Uterus (tissue), 4 donors: ENCODE measurements around the gene SFMBT2. TPM values are rescaled to one million over a fixed set of nuclear protein-coding genes. Genes with fewer than 3 reads are reported as not detected.

Source experiments
- DNase-seq, 2 donors: peaks; one replicate each; pipeline ENCODE4 v3.0.0-alpha.2; 2019 to 2020
- H3K27ac ChIP-seq, 2 donors: fragments of 200-600 bp; sonication (generic); 1 replicate in 1 of 2; 2 replicates in 1 of 2; pipeline ENCODE4 v1.5.1; 2016 to 2018
- H3K27me3 ChIP-seq, 2 donors: fragments of 200-600 bp; sonication (generic); one replicate each; pipeline ENCODE4 v1.5.1; 2018 to 2019; ENCODE audit warnings: control low read depth in 1 of 2
- H3K36me3 ChIP-seq, 2 donors: fragments of 200-600 bp; sonication (generic); one replicate each; pipeline ENCODE4 v1.5.1; 2019; ENCODE audit warnings: control low read depth in 1 of 2
- H3K4me1 ChIP-seq, 2 donors: fragments of 200-600 bp; sonication (generic); one replicate each; pipeline ENCODE4 v1.5.1; 2018 to 2019; ENCODE audit warnings: control low read depth in 1 of 2
- H3K4me3 ChIP-seq, 2 donors: fragments of 200-600 bp; sonication (generic); 1 replicate in 1 of 2; 2 replicates in 1 of 2; pipeline ENCODE4 v1.5.1; 2018 to 2019; ENCODE audit warnings: mild to moderate bottlenecking in 1 of 2
- H3K9me3 ChIP-seq, 2 donors: fragments of 200-600 bp; sonication (generic); one replicate each; pipeline ENCODE4 v1.5.1; 2019; ENCODE audit warnings: control low read depth in 1 of 2
- CTCF ChIP-seq, 4 experiments: fragments of 200-600 bp in 2 of 4; fragments of 450-650 bp in 2 of 4; sonication (generic) in 2 of 4; IDR thresholded peaks; one replicate each; pipeline ENCODE4 v1.5.1; 2016 to 2019; ENCODE audit warnings: antibody characterized with exemption in 4 of 4, mild to moderate bottlenecking in 2 of 4, moderate library complexity in 1 of 4
- POLR2A ChIP-seq, 2 donors: fragments of 450-650 bp; IDR thresholded peaks; one replicate each; pipeline ENCODE4 v1.6.1; 2016; ENCODE audit warnings: antibody characterized with exemption in 2 of 2, mild to moderate bottlenecking in 1 of 2, moderate library complexity in 1 of 2
- intact Hi-C: fragments of 100-400 bp; cut with DNase I; formaldehyde crosslinking; loops from one replicate; pipeline ENCODE4 v1.15.1; 2023; ENCODE audit warnings: low total_unique reads
- total RNA-seq, 4 donors: library from RNA; depleted of rRNA in 3 of 4; stranded (reverse); fragments of >200 nt in 3 of 4; gene quantifications; one replicate each; pipeline versions ENCODE4 v1.1.0 to v1.2.4, GENCODE V29; 2014 to 2023
- donor health status: DM: yes; HTN: yes; CAD: no.

SFMBT2 gene
- total RNA-seq, 4 donors from 2014 or later = 7.7 to 23.4 (median 14.7) TPM

- no peak for DNase-seq
- Histone ChIP-seq H3K9me3 (no peaks in the 10 kb centered on the region), H3K27ac (no peak overlapping the region), H3K36me3 (no peaks in the 10 kb centered on the region), H3K4me3 (no peak overlapping the region), H3K27me3 (no peaks in the 10 kb centered on the region), H3K4me1 (peaks cover 0 to 4% of the 10 kb centered on the region in 2 donors)
- TF ChIP-seq CTCF (IDR thresholded peaks at IDR 0.05) = no peak
- TF ChIP-seq POLR2A (IDR thresholded peaks at IDR 0.05) = no peak
- intact Hi-C loops = no loop called here
Measured at GRCh38 chr10:7233259-7233991, 177.4 kb downstream of the SFMBT2 start.

GRCh38 chr10:7231509-7232414 lies 179.1 kb downstream of the SFMBT2 start:
- Histone ChIP-seq H3K27me3 (no peaks in the 10 kb centered on the region), H3K36me3 (no peaks in the 10 kb centered on the region), H3K27ac (peak overlapping the region; percentile 8 to 25), H3K4me3 (no peak overlapping the region), H3K4me1 (peaks cover 0 to 4% of the 10 kb centered on the region in 2 donors), H3K9me3 (no peaks in the 10 kb centered on the region)
- intact Hi-C loops = no loop called here
- TF ChIP-seq CTCF (IDR thresholded peaks at IDR 0.05) (no peak), POLR2A (IDR thresholded peaks at IDR 0.05) (no peak)
- no peak for DNase-seq

GRCh38 chr10:7230951-7231350 lies 179.9 kb downstream of the SFMBT2 start:
- H3K4me1 ChIP-seq = peaks cover 0 to 4% of the 10 kb centered on the region in 2 donors
- DNase-seq = peak in 1 of 2 donors; percentile 34
- intact Hi-C loops = no loop called here
- H3K27me3 ChIP-seq = no peaks in the 10 kb centered on the region
- no peaks in the 10 kb centered on the region for H3K36me3 ChIP-seq
- no peak for TF ChIP-seq CTCF (IDR thresholded peaks at IDR 0.05)
- TF ChIP-seq POLR2A (IDR thresholded peaks at IDR 0.05) = no peak
- peak overlapping the region in 1 of 2 donors; percentile 25 for H3K27ac ChIP-seq
- H3K4me3 ChIP-seq = no peak overlapping the region
- no peaks in the 10 kb centered on the region for H3K9me3 ChIP-seq

GRCh38 chr10:7230036-7230435 lies 180.8 kb downstream of the SFMBT2 start:
- Histone ChIP-seq H3K4me1 (peaks cover 0 to 4% of the 10 kb centered on the region in 2 donors), H3K9me3 (no peaks in the 10 kb centered on the region), H3K27ac (no peak overlapping the region), H3K36me3 (no peaks in the 10 kb centered on the region), H3K27me3 (no peaks in the 10 kb centered on the region), H3K4me3 (no peak overlapping the region)
- TF ChIP-seq CTCF (IDR thresholded peaks at IDR 0.05) (no peak), POLR2A (IDR thresholded peaks at IDR 0.05) (no peak)
- no peak for DNase-seq
- intact Hi-C loops = no loop called here

- Histone ChIP-seq H3K27ac (no peak overlapping the region), H3K9me3 (peaks cover 0 to 24% of the 10 kb centered on the region in 2 donors), H3K4me1 (no peaks in the 10 kb centered on the region), H3K4me3 (no peak overlapping the region), H3K36me3 (no peaks in the 10 kb centered on the region), H3K27me3 (no peaks in the 10 kb centered on the region)
- TF ChIP-seq CTCF (IDR thresholded peaks at IDR 0.05) (no peak), POLR2A (IDR thresholded peaks at IDR 0.05) (no peak)
- intact Hi-C loops = no loop called here
- DNase-seq = no peak
Measured at GRCh38 chr10:7225133-7225532, 185.7 kb downstream of the SFMBT2 start.
